HG03135 (cell line): ENCODE measurements around the gene LITAF.
"Not testable (repeated sequence)": the region's sequence is repeated elsewhere in the genome, so short reads cannot be mapped to it uniquely, and the experiment has no call there.

ENCODE experiments used
- ATAC-seq: cut with Tn5 transposase; IDR thresholded peaks from one replicate; pipeline ENCODE4 v1.9.1; 2021; ENCODE audit warnings: mild to moderate bottlenecking, moderate library complexity; ENCODE audit not compliant: unreplicated experiment

Gene LITAF

GRCh38 chr16:11621539-11621919 is 34.8 kb upstream of the LITAF start:
- ATAC-seq = no peak

DNA sequence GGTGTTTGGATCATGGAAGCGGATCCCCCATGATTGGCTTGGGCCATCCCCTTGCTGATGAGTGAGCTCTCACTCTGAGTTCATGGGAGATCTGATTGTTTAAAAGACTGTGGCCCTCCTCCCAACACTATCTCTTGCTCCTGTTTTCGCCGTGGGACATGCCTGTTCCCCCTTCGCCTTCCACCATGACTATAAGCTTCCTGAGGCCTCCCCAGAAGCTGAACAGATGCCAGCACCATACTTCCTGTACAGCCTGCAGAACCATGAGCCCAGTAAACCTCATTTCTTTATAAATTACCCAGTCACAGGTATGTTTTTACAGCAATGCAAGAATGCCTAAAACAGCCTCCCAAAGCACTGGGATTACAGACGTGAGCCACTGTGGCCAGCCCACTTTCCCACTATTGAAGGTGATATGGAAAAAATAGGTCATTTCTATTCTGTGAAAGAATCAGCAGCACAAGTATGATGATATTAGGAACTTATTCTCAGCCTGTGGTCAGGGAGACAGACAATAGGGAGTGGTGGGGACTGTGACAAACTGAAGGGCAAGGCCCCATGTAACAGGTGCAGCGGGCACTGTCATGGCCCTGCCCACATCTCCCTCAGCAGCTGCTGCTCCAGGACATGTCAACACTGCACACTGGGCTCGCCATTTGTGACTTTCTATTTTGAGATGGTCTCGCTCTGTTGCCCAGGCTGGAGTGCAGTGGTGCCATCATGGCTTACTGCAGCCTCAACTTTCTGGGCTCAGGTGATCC is 33.7 kb upstream of the LITAF start:
- ATAC-seq = no peak

- ATAC-seq = no peak
These were observed 32.7 kb upstream of the LITAF start for GRCh38 chr16:11619327-11619851.

GRCh38 chr16:11618107-11618717 is 31.5 kb upstream of the LITAF start:
- no peak for ATAC-seq

DNA sequence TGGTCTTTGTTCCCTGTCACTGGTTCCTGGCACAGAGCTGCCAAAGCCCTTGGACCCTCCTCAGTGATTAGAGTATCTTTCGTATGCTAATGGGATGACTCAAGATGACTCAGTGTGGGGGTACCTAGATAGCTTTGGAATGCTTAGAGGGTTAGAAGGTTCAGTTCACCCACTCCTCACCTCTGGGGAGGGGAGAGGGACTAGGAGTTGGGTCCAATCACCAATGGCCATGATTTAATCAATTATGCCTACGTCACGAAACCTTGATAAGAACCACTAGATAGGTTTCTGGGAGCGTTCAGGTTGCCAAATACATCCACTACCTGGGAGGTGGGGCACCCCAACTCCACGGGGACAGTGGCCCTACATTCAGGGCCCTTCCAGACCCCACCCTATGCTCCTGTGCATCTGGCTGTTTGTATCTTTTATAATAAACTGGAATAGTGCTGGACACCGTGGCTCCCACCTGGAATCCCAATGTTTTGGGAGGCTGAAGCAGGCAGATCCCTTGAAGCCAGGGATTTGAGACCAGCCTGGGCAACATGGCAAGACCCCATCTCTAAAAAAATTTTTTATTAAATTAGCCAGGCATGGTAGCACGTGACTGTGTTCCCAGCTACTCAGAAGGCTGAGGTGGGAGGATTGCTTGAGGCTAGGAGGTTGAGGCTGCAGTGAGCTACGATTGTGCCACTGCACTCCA is 29.2 kb upstream of the LITAF start:
- no peak for ATAC-seq

GRCh38 chr16:11614587-11615175 is 28.0 kb upstream of the LITAF start:
- ATAC-seq = no peak

DNA sequence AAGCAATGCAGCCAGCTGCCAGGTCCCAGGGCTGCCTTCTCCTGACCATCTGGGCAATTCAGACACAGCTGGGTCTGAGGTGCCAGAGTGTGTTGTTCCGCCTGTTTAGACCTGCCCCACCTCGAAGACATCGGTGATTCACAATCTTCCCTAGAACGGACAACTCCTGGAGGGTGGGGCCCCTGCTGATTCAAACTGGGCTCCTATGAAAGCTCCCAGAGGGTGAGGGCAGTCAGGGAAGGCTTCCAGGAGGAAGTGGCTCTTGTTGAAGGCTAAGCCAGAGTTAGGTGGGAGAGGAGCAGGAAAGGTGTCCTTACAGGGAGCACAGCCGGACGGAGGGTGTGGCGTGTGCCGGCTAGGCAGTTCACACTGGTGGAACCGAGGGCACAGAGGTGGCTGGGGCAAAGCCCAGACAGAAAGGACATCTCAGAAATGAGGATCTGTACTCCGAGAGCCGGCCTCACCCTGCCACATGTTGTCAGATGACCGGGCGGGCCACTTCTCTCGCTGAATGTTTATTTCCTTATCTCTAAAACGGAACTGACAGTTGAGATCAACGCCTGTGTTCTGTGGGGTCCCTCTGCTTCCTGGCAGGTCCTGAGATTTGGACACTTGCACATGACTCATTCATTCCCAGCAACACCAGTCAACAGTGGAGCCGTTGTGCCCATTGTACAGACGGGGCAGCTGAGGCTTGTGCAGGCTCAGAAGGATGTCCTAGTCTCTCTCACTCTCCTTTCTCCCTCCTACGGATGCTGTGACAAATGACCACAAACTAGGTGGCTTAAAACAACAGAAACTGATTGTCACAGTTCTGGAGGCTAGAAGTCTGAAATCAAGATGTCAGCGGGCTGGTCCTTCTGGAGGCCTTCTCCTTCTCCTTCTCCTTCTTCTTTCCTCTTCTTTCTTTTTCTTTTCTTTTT is 26.9 kb upstream of the LITAF start:
- peak; percentile 45 for ATAC-seq

- no peak for ATAC-seq
These were observed 25.9 kb upstream of the LITAF start for GRCh38 chr16:11612665-11613025.

DNA sequence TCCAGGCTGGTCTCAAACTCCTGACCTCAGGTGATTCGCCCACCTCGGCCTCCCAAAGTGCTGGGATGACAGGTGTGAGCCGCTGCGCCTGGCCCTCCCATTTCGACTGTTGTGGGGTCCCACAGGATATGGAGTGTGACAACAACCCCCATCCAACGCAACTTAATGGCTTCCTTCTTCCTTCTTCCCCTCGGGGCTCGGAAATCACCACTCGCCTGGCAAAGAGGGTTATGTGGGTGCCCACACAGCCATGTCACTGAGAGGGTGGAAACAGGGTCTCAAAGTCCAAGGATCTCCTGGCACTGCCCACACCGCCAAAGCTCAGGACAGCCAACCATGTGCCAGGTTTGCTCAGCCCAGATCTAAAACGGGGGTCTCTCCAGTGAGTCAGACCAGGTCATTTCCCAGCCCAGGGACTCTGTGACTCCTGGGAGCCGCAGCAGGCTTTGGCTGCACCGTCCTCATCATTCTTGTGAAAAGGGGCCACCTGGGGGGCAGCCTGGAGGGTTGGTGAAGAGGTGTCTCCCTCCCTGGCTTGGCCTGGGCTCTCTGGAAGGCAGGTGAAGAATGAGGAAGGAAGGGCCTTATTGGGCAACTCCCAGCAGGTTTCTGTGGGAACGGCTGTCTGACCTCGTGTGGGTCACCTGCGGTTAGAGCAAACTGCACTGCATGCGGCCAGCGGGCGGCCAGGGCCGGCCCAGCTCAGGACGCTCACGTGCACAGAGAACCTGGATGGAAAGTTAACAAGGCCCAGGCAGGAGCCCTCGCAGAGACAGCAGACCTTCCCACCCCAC is 25.3 kb upstream of the LITAF start:
- ATAC-seq = no peak

- ATAC-seq = no peak
These were observed 23.9 kb upstream of the LITAF start for GRCh38 chr16:11610580-11610979.

GRCh38 chr16:11610121-11610505 is 23.4 kb upstream of the LITAF start:
- no peak for ATAC-seq

- no peak for ATAC-seq
These were observed 22.9 kb upstream of the LITAF start for GRCh38 chr16:11609474-11610120.

DNA sequence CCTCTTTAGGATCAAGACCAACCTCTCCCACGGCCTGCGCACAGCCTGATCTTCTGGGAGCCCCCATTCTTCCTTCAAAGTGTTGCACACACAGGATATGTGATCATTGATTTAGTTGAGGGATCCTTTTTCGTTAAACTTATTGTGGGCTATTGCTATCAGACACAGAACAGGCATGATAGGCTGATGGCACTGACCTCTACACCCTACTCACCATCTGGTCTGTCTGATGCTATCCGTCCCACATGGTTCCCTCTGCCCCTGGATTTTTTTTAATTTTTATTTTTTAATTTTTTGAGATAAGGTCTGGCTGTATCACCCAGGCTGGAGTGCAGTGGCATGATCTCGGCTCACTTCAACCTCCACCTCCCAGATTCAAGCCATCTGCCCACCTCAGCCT is 19.2 kb upstream of the LITAF start:
- no peak for ATAC-seq

GRCh38 chr16:11605564-11605886 is 18.8 kb upstream of the LITAF start:
- no peak for ATAC-seq

DNA sequence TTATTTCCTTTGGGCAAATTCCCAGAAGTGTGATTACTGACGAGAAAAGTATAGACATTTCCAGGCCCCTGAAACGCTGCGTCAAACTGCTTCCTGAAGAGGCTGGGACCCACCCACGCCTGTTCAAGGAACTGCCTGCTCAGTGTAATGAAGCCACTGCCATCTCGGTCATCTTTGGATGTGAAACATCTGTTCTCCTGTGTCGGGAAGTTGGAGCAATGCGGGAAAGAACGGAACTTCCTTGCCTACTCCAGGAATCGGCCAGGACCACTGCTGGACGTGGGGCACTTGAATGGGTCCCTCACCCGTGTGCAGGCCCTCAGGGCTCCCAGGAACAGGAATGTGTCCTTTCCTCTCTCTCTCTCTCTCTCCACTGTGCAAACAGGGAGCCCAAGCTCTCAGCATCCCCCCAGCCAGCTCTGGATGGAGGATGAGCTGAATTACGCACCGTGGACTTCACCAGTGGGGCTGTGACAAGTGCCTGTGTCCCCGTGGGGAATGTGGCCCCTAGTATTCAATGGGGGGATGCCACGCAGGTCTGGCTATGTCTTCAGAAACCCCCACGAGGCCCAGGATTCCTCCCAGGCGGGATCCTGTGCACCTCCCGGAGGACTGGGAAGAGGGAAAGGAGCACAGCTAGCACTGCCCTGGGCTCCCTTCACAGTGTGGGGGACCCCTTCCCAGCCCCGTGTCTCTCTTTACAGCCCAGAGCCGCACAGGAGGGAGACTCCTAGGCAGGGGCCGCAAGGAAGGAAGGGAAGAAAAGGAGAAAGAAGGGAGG is 18.3 kb upstream of the LITAF start:
- no peak for ATAC-seq

- not testable (repeated sequence) for ATAC-seq
These were observed 17.6 kb upstream of the LITAF start for GRCh38 chr16:11604296-11604695.

DNA sequence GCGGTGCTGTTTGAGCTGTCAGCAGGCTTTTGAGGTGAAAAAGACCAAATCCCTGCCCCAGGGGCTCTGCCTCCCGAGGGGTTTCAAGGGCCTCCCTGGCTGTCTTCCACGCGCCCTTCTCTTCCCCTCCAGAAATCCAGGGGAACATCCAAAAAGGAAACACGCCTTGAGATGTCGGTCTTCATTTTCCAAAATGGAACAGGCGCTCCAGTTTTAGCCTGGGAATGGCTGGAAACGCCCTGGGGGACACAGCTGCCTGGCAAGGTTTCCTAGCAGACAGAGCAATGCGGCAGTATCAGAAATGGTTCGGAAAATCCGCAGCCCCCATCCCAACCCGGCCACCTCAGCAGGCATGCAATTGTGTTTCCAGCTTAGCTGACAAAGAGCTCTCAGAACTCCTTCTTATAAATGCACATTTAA is 16.6 kb upstream of the LITAF start:
- no peak for ATAC-seq

GRCh38 chr16:11602321-11602720 is 15.6 kb upstream of the LITAF start:
- ATAC-seq = no peak

GRCh38 chr16:11601911-11602310 is 15.2 kb upstream of the LITAF start:
- no peak for ATAC-seq
